GM18526 (cell line): Measurements from ENCODE around the gene ARHGEF3.

Source experiments
- POLR2A ChIP-seq: IDR thresholded peaks from 3 replicates; pipeline ENCODE4 v1.6.1; 2011; ENCODE audit not compliant: insufficient read length; ENCODE audit errors: extremely low read depth

Gene ARHGEF3

GRCh38 chr3:56744016-56744415, 57.7 kb downstream of the ARHGEF3 start:
- no peak for TF ChIP-seq POLR2A

- TF ChIP-seq POLR2A = no peak
Observed at GRCh38 chr3:56742887-56743286, 58.9 kb downstream of the ARHGEF3 start.

GRCh38 chr3:56739036-56739435, 62.7 kb downstream of the ARHGEF3 start:
- TF ChIP-seq POLR2A = no peak

DNA sequence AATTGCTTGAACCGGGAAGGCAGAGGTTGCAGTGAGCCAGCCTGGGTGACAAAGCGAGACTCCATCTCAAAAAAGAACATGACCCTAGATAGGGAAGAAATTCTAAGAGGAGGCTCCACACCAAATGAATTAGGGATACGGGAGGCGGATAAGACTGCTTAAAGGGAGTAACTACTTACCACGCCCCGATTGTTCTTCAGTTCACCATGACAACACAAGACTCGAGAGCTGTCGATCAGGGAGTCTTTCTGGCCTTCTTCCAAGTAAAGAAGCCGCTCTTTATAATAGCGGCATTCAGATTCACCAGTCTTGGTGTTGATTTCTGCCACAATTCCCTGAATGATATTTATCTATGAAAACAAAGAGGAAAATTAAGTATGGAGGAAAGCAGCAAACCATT, 64.7 kb downstream of the ARHGEF3 start:
- no peak for TF ChIP-seq POLR2A

- no peak for TF ChIP-seq POLR2A
Observed at GRCh38 chr3:56732109-56732508, 69.6 kb downstream of the ARHGEF3 start.

- no peak for TF ChIP-seq POLR2A
Observed at GRCh38 chr3:56725175-56725574, 76.6 kb downstream of the ARHGEF3 start.

DNA sequence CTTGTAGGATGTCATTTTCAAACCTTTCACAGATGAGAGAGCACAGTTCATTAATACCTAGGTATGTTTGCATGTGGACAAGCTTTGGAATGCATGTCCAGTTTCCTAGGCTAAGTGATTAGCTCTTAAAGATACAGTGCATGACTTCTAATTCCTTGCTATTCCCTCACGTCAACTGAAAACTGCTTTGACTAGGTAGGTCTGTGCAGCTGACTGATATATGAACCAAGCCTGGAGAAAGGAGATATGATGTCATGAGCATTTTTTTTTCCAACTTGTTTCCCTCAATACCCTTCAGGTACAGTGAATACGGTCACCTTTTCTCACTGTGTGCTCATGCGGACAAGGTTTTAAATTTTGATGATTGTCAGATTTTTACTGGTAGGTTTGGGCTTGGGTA, 77.1 kb downstream of the ARHGEF3 start:
- TF ChIP-seq POLR2A = no peak

- no peak for TF ChIP-seq POLR2A
Observed at GRCh38 chr3:56720849-56721248, 80.9 kb downstream of the ARHGEF3 start.

DNA sequence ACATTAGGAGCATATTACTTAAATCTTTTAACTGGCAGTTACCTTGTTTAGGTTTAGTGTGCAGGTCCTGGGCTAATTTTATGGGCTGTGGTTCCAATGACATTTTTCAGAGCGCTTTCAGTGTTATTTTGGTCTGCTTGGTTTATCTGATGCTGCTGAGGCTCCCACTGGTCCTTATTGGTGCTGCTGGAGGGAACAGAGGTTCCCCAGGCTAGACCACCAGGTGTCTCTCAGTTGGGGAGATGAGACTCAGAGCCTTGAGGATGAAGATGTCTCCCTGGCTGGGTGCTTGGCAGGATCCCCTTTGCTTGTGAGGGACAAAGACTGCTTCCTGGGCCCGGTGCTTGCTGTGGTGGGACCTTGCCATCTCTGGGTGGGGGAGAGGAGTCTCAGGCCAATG, 90.4 kb downstream of the ARHGEF3 start:
- TF ChIP-seq POLR2A = no peak

- TF ChIP-seq POLR2A = no peak
Observed at GRCh38 chr3:56706629-56707028, 95.1 kb downstream of the ARHGEF3 start.

DNA sequence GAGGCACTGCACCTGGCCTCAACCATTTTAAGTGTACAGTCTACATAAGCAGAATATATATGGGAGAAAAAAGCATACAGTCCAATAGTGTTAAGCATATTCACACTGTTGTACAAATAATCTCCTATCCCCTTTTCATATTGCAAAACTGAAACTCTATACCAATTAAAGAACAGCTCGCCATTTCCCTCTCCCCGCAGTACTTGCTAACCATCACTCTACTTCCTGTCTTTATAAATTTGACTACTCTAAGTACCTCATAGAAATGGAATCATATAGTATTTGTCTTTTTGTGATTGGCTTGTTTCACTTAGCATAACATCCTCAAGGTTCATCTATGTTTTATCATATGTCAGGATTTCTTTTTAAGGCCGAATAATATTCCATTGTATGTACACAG, 97.0 kb downstream of the ARHGEF3 start:
- no peak for TF ChIP-seq POLR2A

- no peak for TF ChIP-seq POLR2A
Observed at GRCh38 chr3:56702490-56703315, 99.0 kb downstream of the ARHGEF3 start.

GRCh38 chr3:56700151-56700550, 101.6 kb downstream of the ARHGEF3 start:
- no peak for TF ChIP-seq POLR2A

DNA sequence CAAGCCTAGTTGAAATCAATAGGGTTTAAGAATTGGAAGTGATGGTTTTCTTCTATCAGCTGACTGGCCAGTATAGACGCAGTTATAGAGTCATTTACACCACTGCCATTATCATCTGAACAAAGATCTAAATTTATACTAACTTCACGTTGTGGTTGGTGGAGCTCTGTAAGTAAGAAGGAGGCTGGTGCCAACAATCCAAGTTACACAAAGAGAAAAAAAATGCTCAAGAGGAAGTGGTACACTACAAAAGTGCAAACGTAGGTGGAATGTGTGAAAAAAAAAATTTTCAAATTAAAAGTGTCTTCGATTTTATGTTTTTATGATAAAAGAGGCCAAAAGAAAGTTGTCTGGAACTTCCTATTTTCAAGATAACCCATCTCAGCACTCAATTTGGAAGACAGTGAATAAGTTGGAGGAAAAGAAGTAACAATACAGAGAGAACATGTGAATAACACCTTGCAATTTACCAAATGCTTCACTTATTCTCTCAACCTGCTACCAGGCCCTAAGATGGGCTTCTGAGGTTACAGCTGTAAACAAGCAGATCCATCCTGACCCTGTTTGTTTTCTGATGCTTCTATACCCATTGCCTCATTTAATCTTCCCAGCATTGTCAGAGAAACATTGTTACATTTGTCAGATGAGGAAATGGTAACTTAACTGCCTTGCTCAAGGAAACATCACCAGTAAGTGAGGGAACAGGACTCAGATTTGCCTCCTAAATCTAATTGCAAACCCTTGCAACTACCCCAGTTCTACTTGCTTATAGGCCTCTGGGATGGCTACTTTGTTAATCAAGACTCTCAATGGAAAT, 106.7 kb downstream of the ARHGEF3 start:
- no peak for TF ChIP-seq POLR2A

DNA sequence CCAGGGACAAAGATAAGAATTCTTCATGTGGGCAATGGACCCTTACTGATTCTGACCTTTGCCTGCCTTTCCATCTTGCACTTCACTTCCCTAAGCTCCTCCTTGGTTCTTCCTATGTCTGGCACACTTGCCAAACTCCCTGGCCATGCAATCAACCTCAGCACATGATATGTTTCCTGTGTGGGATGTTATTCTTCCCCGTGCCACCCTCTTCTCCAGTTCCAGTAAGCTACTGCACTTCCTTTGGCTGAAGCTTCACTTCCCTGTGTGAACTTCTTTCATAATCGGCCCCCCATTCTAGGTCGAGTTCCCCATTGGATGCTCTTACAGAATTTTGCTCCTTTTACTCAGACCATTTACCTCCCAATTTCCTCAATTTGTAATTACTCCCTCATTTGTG, 108.0 kb downstream of the ARHGEF3 start:
- TF ChIP-seq POLR2A = no peak
